ENCODE measurements around the gene LDHD. TPM values are rescaled to one million over a fixed set of nuclear protein-coding genes. Genes with fewer than 3 reads are reported as not detected.

Gene LDHD
- total and polyA plus RNA-seq, 2 experiments from 2014 or later, result 0.65 to 1.1 TPM

GRCh38 chr16:75072239-75072947 is 44.2 kb downstream of the LDHD start:
- H3F3A ChIP-seq (ENCODE audit: insufficient read depth), result no peaks in the 10 kb centered on the region
- in situ Hi-C loops (cut with MboI), result no loop called here
- H3K79me2 ChIP-seq (ENCODE audit: insufficient read depth), result peaks cover 48% of the 10 kb centered on the region
- no peak for DNase-seq
- no peaks in the 10 kb centered on the region for H3K4me1 ChIP-seq (ENCODE audit: insufficient read depth)
- H3K9me3 ChIP-seq (ENCODE audit: low read depth), result no peaks in the 10 kb centered on the region
- no peak overlapping the region for H3K9ac ChIP-seq
- WGBS, 2 experiments (ENCODE audit: low coverage in 1 of 2, low lambda C conversion rate in 2 of 2, missing lambda C conversion rate in 2 of 2), result 98 to 100% methylated on average over 2 of the region's 2 CpGs
- no peaks in the 10 kb centered on the region for H4K20me1 ChIP-seq (ENCODE audit: insufficient read depth)
- no peaks in the 10 kb centered on the region for H3K9me2 ChIP-seq (ENCODE audit: insufficient read depth)
- H3K4me2 ChIP-seq (ENCODE audit: unreplicated experiment), result no peak overlapping the region
- TF ChIP-seq EZH2 (IDR thresholded peaks at IDR 0.05; ENCODE audit: insufficient read depth, poor library complexity, severe bottlenecking) (no peak), EZH2phosphoT487 (IDR thresholded peaks at IDR 0.05; ENCODE audit: insufficient read depth, low read depth) (no peak)
- H3K4me3 ChIP-seq, result no peak overlapping the region
- no peaks in the 10 kb centered on the region for H3K36me3 ChIP-seq (ENCODE audit: low read depth)
- no peak overlapping the region for H3K27ac ChIP-seq
- no peaks in the 10 kb centered on the region for H3K27me3 ChIP-seq (replicated peaks; ENCODE audit: insufficient read depth)
- H2AFZ ChIP-seq, result no peak overlapping the region

- Histone ChIP-seq H3K9ac (no peak overlapping the region), H2AFZ (no peak overlapping the region), H3K27me3 (replicated peaks; ENCODE audit: insufficient read depth) (no peaks in the 10 kb centered on the region), H3K9me3 (ENCODE audit: low read depth) (no peaks in the 10 kb centered on the region), H3K9me2 (ENCODE audit: insufficient read depth) (no peaks in the 10 kb centered on the region), H3K36me3 (ENCODE audit: low read depth) (no peaks in the 10 kb centered on the region), H3K4me1 (ENCODE audit: insufficient read depth) (no peaks in the 10 kb centered on the region), H4K20me1 (ENCODE audit: insufficient read depth) (no peaks in the 10 kb centered on the region), H3K4me2 (ENCODE audit: unreplicated experiment) (no peak overlapping the region), H3K79me2 (ENCODE audit: insufficient read depth) (peaks cover 45% of the 10 kb centered on the region), H3F3A (ENCODE audit: insufficient read depth) (no peaks in the 10 kb centered on the region), H3K4me3 (no peak overlapping the region), H3K27ac (no peak overlapping the region)
- in situ Hi-C loops (cut with MboI), result no loop called here
- TF ChIP-seq EZH2phosphoT487 (IDR thresholded peaks at IDR 0.05; ENCODE audit: insufficient read depth, low read depth) (no peak), EZH2 (IDR thresholded peaks at IDR 0.05; ENCODE audit: insufficient read depth, poor library complexity, severe bottlenecking) (no peak)
- DNase-seq, result no peak
- WGBS, 2 experiments (ENCODE audit: low coverage in 1 of 2, low lambda C conversion rate in 2 of 2, missing lambda C conversion rate in 2 of 2), result 92 to 96% methylated on average over 3 of the region's 3 CpGs
Measured at GRCh38 chr16:75071621-75072020, 45.0 kb downstream of the LDHD start.

GRCh38 chr16:75070012-75070841 is 46.4 kb downstream of the LDHD start:
- no peak for DNase-seq
- no peak overlapping the region for H3K27ac ChIP-seq

GRCh38 chr16:75068085-75069031 is 48.2 kb downstream of the LDHD start:
- Histone ChIP-seq H3K4me2 (ENCODE audit: unreplicated experiment) (no peak overlapping the region), H3K4me1 (ENCODE audit: insufficient read depth) (no peaks in the 10 kb centered on the region), H3K9me2 (ENCODE audit: insufficient read depth) (no peaks in the 10 kb centered on the region), H3K79me2 (ENCODE audit: insufficient read depth) (peaks cover 50% of the 10 kb centered on the region), H4K20me1 (ENCODE audit: insufficient read depth) (no peaks in the 10 kb centered on the region), H3F3A (ENCODE audit: insufficient read depth) (no peaks in the 10 kb centered on the region), H3K36me3 (ENCODE audit: low read depth) (no peaks in the 10 kb centered on the region), H3K27me3 (replicated peaks; ENCODE audit: insufficient read depth) (no peaks in the 10 kb centered on the region), H3K9me3 (ENCODE audit: low read depth) (no peaks in the 10 kb centered on the region), H2AFZ (no peak overlapping the region), H3K4me3 (no peak overlapping the region), H3K9ac (no peak overlapping the region), H3K27ac (no peak overlapping the region)
- no peak for TF ChIP-seq EZH2phosphoT487 (IDR thresholded peaks at IDR 0.05; ENCODE audit: insufficient read depth, low read depth)
- TF ChIP-seq EZH2 (IDR thresholded peaks at IDR 0.05; ENCODE audit: insufficient read depth, poor library complexity, severe bottlenecking), result no peak
- DNase-seq, result no peak
- WGBS, 2 experiments (ENCODE audit: low coverage in 1 of 2, low lambda C conversion rate in 2 of 2, missing lambda C conversion rate in 2 of 2), result 86 to 88% methylated on average over 10 of the region's 10 CpGs
- in situ Hi-C loops (cut with MboI), result no loop called here

More at GRCh38 chr16:75070012-75070841, 46.4 kb downstream of the LDHD start:
- Histone ChIP-seq H2AFZ (no peak overlapping the region), H3K9me3 (ENCODE audit: low read depth) (no peaks in the 10 kb centered on the region), H4K20me1 (ENCODE audit: insufficient read depth) (no peaks in the 10 kb centered on the region), H3K4me1 (ENCODE audit: insufficient read depth) (no peaks in the 10 kb centered on the region), H3K79me2 (ENCODE audit: insufficient read depth) (peaks cover 48% of the 10 kb centered on the region), H3K36me3 (ENCODE audit: low read depth) (no peaks in the 10 kb centered on the region), H3K9ac (no peak overlapping the region), H3K4me2 (ENCODE audit: unreplicated experiment) (no peak overlapping the region), H3F3A (ENCODE audit: insufficient read depth) (no peaks in the 10 kb centered on the region), H3K9me2 (ENCODE audit: insufficient read depth) (no peaks in the 10 kb centered on the region), H3K4me3 (no peak overlapping the region), H3K27me3 (replicated peaks; ENCODE audit: insufficient read depth) (no peaks in the 10 kb centered on the region)
- TF ChIP-seq EZH2 (IDR thresholded peaks at IDR 0.05; ENCODE audit: insufficient read depth, poor library complexity, severe bottlenecking) (no peak), EZH2phosphoT487 (IDR thresholded peaks at IDR 0.05; ENCODE audit: insufficient read depth, low read depth) (no peak)
- in situ Hi-C loops (cut with MboI), result no loop called here
- 60 to 65% methylated on average over 11 of the region's 11 CpGs for WGBS, 2 experiments (ENCODE audit: low coverage in 1 of 2, low lambda C conversion rate in 2 of 2, missing lambda C conversion rate in 2 of 2)

All from GM23248 (cell line).